DMS53 treated with DMSO at 0.1 percent for 48 hours (cell line): ENCODE data around the gene KRCC1.
"Not testable (repeated sequence)": the region's sequence is repeated elsewhere in the genome, so short reads cannot be mapped to it uniquely, and the experiment has no call there.

ENCODE experiments used
- DNase-seq: peaks from one replicate; lab custom pipeline; 2025; ENCODE audit not compliant: unreplicated experiment; lab: John Stamatoyannopoulos, UW

KRCC1 gene

GRCh38 chr2:88003074-88003755 is 52.4 kb downstream of the KRCC1 start:
- no peak for DNase-seq

- DNase-seq, result no peak
Measured at GRCh38 chr2:88002359-88002707, 53.2 kb downstream of the KRCC1 start.

GRCh38 chr2:88000474-88000873 is 55.1 kb downstream of the KRCC1 start:
- DNase-seq, result not testable (repeated sequence)

- DNase-seq, result no peak
Measured at GRCh38 chr2:87996570-87996969, 59.0 kb downstream of the KRCC1 start.

- no peak for DNase-seq
Measured at GRCh38 chr2:87995756-87996155, 59.8 kb downstream of the KRCC1 start.

- DNase-seq, result not testable (repeated sequence)
Measured at GRCh38 chr2:87994304-87994850, 61.2 kb downstream of the KRCC1 start.

GRCh38 chr2:87992569-87992968 is 63.0 kb downstream of the KRCC1 start:
- not testable (repeated sequence) for DNase-seq

GRCh38 chr2:87987473-87987872 is 68.1 kb downstream of the KRCC1 start:
- DNase-seq, result not testable (repeated sequence)

GRCh38 chr2:87985902-87986301 is 69.7 kb downstream of the KRCC1 start:
- DNase-seq, result not testable (repeated sequence)

- not testable (repeated sequence) for DNase-seq
Measured at GRCh38 chr2:87981182-87981581, 74.4 kb downstream of the KRCC1 start.
